Measurements from ENCODE around the gene ARX. TPM values are rescaled to one million over a fixed set of nuclear protein-coding genes. Genes with fewer than 3 reads are reported as not detected.
A peak's percentile ranks its signal among the peaks of the same experiment; 100 is the strongest.

Gene ARX
- not detected in 2 replicates for total RNA-seq (2014; rRNA removed; shearing (Covaris generic))

DNA sequence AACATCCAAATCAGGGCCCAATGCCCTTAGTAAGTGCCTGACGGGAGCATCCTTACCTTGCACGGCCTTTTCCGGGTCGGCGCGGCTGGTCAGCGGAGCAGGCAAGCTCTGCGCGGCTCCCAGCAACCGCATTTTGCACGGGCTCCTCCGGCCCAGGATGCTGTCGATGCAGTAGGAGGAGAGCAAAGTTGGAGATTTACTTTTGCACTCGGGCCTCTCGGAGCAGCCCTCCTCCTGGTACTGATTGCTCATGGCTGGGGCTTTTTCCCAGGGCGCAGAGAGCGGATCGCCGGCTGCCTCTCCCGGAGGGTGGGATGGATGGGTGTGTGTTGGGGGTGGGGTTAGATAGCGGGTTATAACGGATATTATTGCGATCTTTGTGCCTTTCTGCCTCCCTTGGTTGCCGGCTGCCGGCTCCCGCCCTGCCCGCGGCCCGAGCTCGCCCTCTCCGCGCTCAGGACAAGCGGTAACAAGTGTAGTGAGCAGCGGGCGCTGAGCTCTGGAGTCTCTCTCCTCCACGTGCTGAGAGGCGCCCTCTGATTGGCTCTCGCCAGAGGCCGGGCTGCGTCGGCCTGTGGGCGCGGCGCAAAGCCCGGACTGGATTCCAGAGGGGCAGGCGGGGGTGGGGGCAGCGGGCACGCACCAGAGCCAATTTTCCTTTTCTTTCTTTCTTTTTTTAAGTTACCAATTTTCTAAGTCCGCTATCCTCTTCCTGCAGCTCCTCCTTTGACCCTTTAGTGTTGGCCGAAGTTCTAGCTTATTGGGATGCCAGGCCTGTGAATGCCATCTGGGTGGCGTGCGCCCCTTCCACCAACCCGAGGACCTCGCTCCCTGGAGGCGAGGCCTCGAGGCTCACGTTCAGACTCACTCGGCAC lies at the start of gene ARX:
Gene ARX, minus strand, starts transcription at position 480 of the 875 bp plus-strand sequence. Its CDS starts 228 bp downstream, at position 252.
- DNase-seq (ENCODE audit: low spot score) = no peak

DNA sequence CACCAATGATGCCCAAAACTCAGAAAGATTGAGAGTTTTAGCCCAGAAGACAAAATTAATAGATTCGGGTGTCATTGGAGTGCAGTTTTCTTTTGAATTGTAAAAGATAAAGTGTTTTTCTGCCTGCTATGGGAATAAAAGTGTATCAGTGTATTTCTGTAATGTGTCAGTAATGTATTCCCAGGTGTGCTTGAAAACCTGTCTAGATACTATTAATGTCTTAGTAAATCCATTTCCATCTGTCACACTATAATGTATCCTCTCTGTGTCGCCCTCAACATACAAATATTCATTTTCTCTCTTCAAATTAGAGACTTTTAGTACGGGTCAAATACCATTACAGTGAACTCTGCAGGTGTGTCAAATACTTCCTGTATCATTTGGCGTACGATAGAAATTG lies 43.5 kb upstream of the ARX start:
- DNase-seq (ENCODE audit: low spot score) = no peak

DNA sequence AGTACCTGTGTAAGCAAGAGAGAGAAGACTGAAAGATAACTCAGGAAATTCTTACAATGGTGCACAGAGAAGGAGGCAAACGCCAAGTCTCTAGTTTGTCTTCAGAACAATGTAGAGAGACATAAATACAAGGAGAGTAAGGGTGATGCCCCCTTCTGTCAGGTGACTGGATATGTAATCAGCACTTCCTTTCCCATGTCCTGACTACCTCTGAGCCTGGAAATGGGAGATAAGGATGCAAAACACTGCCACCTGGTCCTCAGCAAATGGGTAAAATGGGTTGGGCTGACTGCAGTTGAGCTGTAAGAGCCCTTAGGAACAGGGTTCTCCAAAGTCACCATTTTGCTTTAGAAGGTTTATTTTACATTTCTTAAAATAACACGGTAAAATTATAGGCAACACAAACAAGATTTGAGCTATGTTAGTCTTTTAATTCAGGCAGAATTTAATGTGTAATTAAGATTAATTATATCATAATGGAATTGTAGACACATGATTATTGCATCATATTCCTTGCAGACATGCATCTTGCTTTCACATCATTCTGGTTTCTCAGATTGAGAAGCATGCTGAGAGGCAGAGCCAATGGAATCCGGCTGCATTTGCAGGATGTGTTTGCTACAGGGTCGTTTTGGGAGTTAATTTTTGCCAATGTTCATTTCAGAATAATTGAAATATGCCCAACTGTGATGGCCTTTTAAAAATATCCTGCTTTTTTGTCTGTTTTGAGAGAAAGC lies 37.2 kb upstream of the ARX start:
- DNase-seq (ENCODE audit: low spot score) = no peak

DNA sequence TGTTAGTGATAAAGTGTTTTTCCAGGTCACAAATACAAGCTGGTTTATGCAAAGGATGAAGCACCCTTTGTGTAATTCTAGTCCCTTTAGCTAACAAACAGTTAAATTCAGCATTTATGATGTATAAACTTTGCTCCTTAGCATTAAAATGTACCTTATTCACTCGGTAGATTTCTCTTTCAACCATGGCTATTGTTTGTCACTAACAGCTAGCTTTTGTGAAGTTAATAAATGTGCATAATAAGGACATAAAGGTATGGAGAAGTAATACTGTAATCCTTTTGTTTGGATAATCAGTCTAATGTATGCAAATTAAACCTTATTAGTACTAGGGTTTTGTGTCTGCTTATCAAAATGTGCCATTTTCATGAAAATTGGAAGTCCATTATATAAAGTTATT lies 34.2 kb upstream of the ARX start:
- DNase-seq (ENCODE audit: low spot score) = no peak

DNA sequence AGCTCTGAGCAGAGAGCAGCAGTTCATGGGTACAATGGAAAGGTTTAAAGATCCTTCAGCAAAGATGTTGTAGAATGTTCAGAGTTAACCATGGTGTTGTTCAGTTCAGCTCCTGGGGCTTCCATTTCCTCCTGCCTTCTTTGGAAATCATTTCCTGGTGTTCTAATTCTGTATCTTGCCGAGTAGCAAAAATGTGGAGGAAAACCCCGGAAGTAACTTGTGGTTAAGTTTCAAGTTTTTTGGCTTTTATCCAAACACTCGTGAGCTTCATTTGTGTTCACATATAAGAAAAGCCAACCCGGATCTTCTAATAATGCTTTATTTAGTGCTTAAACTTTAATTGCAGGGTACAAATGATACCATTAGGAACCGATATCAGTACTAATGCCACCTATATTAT lies 33.6 kb upstream of the ARX start:
- DNase-seq (ENCODE audit: low spot score) = peak; percentile 41

DNA sequence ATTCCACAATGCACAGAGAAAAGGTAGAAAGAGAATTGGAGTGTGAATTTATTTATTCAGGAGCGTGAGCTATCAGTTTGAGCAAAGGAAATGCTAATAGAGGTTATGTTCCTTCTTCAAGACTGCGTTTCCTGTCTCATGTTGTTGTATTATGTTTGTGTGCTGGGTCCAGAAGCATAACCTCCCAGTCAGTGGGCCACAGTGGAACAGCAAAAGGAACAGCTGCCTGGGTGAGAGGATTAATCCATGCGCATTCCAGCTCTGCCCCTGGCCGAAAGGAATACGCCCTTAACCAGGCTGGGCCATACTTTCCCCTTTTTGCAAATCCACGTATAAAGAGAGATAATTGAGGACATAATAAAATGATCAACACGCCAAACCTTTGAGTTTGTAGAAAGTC lies 32.4 kb upstream of the ARX start:
- DNase-seq (ENCODE audit: low spot score) = no peak

DNA sequence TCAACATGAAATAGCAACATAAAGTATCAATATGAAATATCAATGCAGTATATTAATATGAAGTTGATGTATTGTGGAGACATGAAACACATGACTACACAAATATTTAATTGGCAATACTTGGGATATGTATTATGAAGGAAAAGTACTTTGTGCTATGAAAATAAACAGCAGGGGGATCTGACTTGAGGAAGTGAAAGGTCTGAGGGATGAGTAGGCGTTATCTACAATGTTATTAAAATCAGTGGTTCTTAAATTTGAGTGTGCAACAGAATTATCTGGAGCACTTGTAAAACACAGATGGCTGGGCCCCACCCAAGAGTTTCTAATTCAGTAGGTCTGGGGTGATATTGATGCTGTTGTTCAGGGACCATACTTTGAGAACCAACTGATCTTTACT lies 27.4 kb upstream of the ARX start:
- no peak for DNase-seq (ENCODE audit: low spot score)

DNA sequence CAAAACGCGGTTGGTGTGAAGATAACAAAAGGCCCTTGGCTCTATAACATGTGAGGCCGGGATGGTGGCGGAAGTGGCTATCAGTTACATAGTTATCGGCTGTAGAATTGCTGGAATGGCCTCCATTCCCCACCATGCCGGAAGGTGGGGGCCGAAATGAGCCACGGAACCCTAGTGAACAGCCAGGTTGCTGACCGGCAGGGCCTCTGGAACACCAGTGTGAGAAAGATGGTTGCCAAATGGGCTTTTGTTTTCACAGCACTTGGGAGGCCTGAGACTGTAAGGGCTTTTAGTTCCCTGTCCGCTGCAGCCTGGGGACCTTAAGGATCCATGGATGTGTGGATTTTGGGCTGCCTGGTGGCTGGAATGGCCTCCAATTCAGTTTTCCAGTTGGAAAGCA lies 23.3 kb upstream of the ARX start:
- DNase-seq (ENCODE audit: low spot score) = no peak

DNA sequence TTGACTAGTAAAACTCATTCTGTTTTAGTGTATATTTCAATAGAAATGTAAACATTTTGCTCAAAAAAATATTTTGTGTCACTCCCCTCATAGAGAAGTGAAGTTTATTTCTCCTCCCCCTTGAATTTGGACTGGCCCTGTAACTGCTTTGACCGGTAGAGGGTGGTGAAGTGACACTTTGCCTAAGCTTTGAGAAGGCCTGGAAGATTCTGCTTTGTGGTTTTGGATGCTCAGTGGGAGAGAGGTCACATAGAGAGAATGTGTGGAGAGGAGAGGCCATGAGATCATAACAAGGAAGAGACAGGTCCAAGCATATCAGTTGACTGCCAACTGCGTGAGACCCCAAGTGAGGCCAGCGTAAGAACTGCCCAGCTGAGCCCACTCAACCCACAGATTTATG lies 19.1 kb upstream of the ARX start:
- peak; percentile 20 for DNase-seq (ENCODE audit: low spot score)

DNA sequence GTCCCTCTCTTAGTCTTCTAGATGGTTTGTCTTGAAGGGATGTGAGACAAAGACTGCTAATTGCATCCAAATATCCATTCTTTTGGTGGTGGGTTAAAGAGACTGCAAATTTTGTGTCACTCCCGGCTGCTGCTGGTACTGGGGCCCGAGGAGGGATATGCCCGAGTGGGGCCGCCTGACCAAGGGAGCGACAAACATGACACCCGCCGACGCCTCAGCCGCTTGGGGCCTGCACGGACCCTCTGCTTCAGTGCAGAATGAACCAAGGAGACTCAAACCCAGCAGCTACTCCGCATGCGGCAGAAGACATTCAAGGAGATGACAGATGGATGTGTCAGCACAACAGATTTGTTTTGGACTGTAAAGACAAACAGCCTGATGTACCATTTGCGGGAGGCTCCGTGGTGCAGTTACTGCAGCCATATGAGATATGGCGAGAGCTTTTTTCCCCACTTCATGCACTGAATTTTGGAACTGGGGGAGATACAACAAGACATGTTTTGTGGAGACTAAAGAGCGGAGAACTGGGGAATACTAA lies 13.6 kb upstream of the ARX start:
- DNase-seq (ENCODE audit: low spot score) = no peak

DNA sequence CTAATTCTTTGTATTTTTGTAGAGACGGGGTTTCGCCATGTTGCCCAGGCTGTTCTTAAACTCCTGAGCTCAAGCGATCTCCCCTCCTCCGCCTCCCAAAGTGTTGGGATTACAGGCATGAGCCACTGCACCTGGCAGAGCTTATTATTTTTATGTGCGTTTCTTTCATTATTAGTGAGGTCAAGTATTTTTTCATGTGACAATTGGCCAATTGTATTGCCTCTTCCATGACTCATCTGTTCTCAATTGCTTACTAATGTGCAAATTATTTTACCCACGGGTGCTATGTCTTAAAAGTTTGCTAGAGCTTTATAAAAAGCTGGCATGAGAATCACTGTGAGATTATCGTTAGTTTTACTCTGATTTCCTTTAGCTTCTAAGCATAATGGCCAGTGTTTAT lies 13.0 kb upstream of the ARX start:
- peak; percentile 24 for DNase-seq (ENCODE audit: low spot score)

DNA sequence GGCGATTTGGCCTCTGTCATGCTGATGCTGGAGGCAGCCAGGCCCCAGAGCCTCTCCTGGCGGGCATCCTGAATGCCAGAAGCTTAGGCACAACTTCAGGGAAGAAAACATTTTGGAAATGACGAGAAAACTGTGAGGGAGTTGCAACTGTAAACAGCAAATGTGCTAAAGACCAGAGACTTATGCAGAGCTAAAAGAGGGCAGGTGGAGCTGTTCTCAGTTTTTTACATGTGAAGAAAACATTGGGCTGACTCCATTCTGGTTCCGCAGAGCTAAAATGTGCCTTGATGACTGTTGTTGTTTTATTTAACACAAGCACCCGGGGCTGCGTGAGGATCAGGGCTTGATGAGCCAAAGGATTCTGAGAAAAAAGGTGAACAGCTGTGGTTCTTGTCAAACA lies 10.8 kb upstream of the ARX start:
- DNase-seq (ENCODE audit: low spot score) = no peak

DNA sequence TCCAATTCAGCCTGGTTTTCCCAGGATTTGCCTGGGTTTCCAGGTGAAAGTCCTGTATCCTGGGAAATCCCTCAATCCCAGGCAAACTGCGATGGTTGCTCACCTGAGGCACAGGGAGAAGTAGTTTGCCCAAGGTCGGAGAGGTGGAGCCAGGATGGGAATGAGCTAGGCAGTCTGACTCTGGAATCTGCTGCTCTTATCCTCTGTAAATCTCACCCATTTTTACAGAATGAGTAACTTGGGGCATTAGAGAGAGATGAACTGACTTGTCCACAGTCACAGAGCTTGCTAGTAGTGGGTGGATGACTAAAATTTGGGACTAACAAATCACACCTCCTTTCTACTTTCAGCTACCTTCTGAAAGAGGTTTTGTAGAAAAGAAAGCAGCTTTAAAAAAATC lies 9.8 kb upstream of the ARX start:
- no peak for DNase-seq (ENCODE audit: low spot score)

DNA sequence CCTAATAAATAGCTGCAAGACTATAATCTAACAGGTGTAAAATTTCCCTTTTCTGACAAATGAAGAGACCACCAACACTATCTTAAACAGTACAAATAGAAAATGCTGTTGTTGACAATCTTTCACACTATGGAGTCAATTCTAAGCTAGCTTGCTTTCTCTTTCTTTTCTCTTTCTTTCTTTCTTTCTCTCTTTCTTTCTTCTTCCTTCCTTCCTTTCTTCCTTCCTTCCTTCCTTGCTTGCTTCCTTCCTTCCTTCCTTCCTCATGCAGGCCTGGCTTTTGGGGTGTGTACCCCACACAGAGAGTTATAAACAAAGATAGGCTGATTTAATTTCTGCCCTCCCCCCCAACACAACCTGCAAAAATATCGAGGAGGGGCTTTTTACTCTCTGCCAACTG lies 8.1 kb upstream of the ARX start:
- no peak for DNase-seq (ENCODE audit: low spot score)

DNA sequence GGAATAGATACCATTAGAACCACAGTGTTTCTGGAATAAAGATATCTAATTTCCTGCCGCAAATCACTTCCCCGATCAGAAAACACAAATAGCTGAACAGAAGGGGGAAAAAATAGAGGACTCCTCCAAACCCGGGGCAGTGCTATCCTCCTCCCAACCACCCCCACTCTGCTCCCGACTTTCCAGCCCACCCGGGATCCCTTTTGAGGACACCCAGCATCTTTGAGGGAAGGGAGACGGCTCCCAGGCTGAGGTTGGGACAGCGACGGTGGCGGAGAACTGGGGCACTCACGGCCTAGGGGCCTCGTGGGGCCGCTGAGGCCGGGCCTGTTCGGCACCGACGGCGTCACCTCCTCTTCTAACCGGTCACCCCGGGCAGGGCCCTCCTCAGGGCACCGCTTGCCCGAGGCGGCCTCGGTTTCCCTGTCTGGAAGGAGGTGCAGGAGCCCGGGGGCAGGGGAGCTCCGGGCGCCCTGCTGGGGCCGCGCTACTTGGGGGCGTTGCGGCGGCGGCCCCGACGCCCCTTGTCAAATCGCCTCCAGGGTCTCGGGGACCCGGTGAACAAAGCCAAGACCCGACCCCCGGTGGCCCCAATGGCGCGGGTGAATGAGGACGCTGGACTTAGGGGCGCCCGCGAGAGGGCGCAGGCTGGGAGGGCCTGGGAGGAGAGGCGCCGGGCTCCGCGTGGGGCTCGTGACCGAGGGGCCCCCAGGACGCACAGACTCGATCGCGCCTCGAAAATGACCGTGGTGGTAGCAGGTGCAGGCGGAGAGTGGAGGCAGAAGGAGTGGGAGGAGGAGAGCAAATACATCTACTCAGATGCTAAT lies 6.9 kb upstream of the ARX start:
- DNase-seq (ENCODE audit: low spot score) = no peak

DNA sequence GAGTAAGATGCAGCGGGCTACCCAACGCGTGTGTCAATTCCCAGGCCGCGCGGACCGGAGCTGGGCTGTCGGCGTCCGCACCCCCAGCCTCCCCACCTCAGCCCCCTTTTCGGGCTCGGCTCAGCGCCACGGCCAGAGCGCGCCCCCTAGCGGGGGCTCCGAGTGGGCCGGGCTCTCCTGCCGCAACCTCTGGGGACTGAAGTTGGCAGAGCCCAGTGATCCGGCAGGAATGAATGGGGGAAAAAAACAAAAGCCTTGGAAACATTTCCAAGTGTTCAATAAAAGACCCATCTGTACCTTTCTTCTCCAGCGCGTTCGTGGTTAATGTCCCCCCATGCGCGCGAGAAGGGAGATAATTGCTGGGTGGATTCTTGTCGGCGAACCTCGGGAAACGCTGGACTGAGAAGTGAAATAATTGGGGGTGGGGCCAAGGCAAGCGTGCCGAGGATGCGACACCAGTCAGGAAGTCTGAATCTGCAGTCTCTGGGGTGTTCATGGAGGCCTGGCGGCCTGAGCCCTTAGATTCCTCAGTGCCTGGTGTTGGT lies 5.2 kb upstream of the ARX start:
- DNase-seq (ENCODE audit: low spot score) = no peak

DNA sequence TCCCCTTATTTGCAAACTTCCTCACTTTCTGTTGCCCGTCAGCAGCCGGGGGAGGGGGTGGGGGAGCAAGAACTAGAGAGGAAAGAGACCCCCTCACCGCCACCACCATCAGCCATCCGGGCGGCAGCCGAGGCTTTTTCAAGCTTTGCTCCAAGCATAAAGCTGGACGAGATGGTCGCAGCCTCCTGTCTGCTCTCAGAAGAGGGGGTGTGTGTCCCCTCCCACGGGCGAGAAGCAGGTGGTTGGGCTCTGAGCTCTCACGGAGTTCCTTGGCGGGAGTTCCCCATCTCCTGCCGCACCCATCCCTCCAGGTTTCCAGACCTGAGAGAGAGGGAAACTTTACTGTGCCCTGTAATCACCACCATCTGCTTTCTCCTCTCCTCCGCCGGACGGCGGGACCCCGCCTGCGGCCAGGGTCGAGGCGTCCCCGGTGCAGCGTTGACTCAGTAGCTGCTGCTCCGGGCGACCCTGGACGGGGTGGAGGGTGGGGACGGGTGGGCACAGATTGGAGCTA lies 4.7 kb upstream of the ARX start:
- DNase-seq (ENCODE audit: low spot score) = no peak

DNA sequence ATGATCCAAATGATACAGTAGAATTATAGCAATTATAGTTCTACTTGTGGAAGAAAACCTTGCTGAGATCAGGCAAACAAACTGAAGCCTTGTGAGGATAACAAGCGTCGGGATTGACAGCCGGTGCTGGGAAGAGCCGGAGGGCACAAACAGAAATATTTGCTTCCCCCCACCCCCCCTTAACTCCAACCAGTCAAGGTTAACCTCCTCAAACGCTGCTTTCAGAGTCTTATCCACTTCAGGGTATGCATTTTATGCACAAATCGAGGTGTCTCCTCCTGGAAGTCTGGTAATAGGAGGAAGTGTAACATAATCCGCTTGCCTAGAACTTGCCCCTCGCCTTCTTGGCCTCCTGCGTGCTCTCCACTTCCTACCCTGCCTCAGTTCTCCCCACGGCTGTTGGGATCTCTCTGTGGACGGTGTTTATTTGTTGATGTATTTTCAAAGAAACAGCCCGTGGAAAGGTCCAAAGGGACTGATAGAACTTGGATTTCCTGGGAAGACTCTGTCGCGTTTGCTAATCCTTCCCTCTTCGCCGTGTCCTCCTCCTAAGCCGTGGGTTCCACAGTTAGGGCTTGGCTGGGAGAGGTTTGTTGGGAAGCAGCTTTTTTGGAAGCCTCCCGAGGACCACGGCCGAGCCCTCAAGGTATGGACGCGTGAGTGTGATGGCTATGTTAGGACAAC lies 4.1 kb upstream of the ARX start:
- DNase-seq (ENCODE audit: low spot score) = no peak

DNA sequence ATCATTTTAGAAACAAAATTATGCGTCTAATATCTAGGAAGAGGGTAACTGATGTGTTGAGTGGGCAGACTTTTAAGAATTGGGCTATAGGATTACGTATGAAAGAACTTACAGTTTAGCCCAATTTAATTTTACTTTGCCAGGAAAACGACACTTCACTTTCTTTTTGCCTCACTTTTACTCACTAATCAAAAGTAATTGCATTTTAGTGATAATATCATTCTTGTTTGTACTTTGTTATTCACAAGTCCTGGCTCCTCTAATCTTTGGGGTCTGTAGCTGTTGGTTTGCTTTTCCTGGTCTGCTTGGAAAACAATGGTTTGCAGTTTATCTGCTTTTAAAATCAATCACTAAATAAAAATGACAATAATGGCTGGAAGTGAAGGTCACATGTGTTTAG lies 2.9 kb upstream of the ARX start:
- DNase-seq (ENCODE audit: low spot score) = no peak

DNA sequence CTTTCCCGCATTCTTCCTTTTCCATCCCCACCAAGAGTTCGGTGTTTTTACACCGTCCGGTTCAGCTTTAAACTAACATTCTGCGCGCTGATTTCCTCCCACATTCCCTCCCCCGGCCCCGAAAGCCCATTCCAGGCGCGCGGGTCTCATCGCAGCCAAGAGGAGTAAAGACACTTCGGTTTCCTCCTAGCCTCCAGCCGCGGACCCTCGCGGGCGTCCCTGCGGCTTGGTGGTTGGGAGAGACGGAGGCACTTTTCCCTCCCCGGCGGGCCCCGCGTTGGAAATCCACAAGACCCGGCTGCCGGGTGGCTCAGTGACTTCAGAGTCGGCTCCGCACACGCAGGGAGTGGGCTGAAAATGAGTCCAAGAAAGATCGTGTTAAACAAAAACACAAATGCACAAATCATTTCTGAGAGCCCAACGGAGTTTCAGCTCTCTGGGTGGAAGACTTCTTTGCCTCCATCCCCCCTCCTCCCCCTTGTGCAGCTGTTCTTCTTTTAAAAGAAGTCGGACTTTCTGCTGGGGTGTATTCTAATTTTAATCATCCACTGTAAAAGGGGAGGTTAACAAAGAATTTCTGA lies 2.0 kb upstream of the ARX start:
- no peak for DNase-seq (ENCODE audit: low spot score)
